Stromal cell of bone marrow (primary cell): ENCODE data around the gene DBNL.

Source experiments
- DNase-seq: peaks from one replicate; pipeline ENCODE4 v3.0.0-alpha.2; 2012; ENCODE audit warnings: low read depth

The DBNL gene

DNA sequence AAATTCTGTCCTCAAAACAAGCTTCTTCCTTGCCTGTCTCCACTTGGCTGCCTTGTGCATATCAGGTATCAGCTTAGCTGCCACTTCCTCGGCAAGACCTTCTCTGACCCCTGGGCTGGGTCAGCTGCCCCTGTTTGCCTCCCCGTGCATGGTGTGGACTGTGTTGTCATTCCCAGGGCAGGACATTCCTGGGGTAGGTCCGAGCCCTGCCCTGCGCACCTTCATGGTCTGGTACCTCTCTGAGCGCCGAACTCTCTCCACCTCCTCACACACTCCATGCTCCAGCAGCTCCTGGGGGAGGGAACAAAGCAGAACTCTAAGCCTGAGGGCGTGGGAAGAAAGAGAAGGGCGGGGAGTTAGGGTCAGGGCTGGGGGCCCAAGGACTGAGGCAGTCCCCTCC lies 34.0 kb downstream of the DBNL start:
- DNase-seq = no peak

DNA sequence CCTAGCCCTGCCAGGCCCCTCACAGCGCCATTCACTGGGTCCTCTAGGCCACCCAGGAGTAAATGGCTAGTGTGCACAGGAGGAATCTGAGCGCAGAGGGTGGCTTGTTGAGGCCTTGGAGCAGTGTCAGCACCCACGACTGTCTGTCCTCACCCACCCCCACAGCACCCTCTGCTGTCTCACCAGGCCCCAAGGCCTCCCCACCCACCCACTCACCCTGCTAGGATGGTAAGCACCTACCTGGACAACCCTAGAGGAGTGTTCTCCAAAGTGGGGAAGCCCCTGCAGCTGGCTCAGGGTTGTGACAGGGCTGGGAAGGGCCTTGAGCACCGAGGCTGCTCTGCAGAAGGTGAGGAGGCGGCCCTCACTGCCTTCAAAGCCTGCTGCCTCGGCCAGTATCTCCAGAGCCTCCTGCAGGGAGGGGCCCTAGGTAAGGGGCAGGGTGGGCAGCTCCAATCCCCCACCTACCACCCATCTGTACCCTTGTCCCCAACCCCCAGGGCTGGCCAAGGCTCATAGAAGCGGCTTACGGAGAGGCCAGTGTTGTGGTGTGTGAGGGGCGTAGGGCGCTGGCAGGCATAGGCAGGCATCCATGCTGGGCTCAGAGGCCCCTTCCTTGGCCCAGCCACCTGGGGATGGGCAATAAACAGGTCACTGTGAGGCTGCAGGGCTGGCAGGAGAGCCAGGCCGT lies 35.0 kb downstream of the DBNL start:
- DNase-seq = no peak

DNA sequence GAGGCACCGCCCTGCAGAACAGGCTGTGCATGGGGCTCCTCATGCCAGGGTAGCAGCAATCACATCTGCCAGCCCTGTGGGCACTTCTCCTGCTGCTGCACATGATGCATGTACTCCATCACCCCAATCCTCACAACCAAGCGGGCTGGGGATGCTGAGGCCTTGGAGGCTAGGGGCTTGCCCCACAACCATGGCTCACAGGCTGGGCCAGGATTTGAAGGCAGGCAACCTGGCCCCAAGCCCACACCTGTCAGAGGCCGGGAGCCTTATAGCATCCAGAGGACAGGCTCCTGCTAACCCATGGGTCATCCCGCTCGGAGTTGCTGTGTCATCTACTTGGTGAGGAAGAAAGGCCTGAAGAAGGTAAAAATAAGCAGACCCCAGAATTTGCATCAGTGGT lies 35.6 kb downstream of the DBNL start:
- no peak for DNase-seq

DNA sequence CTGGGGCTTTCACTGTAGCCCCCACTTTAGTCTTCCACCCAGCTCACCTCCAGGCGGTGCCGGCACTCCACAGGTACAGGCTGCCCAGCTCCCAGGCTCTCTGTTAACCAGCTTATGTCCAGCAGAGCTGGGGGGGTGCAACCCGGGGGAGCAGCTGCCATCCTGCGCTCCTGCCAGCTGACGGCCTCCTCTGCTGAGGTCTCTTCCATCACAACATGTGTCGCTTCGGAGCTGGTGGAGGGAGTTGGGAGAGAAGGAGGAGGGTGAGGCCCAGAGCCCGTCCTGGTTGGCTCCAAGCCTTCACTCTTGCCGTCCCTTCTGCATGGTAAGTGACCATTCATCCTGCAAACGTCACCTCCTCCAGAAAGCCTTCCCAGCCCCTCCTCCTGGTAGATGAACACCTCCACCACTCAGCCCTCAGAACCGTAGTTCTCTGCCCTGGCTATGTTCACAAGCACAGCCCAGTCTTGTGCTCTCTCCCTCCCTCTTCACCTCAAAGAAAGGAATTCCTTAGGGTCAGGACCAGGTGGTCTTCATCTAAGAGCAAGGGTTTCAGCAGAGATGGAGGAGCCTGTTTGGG lies 36.3 kb downstream of the DBNL start:
- no peak for DNase-seq

DNA sequence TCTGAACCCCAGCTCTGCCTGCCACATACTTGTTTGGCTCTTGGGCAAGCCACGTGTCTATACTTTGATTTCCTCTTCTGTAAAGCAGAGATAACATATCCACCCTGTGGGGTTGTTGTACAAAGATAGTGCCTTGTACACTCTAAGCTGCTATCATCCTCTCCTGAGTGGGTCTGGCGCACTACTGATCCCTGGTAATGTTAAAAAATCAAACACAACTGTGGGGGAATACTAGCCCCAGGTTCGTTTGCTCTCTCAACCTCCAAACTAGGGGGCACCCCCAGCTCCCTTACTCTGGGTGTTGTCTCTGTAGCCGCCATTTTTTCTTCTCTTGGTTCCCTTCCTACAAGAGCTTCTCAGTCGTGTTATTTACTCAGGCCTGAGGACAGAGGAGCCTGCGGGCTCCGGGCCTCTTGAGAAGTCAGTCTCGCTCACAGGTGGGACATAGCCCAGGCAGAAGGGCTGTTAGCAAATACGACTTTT lies 36.8 kb downstream of the DBNL start:
- no peak for DNase-seq

DNA sequence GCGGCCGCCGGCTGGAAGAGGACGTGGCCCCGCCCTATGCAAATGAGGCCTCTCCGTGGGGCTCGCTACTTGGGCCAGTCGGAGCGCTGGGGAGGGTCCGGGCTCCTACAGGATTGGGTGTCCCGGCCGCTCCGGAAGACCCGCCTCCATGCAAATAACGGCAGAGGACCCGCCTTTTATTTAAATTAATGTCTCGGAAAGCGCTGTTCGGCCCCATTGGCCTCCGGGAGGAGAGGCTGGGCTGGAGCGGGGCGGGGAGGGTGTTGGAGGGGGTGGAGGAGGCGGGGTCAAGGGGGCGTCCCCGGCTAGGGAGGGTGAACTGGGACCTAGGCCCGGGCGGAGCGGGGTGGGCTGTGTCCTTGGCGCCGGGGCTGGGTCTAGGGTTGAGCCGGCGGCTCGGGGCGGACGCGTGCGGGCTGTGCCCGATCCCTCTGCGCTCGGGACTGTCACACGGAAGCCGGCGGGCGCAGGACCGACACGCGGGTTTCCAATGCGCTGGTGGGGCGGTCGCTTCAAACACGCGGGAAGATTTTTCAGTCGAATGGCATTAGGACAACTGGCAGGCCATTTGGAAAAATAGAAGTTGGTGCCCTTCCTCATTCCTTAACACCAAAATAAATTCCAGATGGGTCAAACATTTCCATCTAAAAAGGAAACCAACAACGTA lies 38.2 kb downstream of the DBNL start:
- DNase-seq = peak; percentile 99

DNA sequence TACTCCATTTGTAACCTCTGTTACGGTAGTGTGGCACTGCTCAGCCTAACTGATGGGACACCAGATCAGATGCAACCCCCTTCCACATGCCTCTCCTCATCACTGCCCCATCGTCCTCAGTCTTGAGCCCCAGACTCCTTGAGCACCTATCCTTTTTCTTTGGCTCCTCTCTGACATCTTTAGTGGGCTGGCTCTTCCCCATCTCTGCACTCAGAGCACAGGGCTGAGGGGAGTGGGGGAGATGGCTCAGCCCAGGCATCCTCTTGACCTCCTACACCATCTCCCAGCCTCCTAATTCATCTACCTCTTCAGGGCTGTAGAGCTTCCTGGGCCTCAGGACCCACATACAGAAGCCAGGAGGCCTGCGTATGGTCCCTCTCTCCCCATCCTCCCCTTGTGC lies 39.3 kb downstream of the DBNL start:
- no peak for DNase-seq

DNA sequence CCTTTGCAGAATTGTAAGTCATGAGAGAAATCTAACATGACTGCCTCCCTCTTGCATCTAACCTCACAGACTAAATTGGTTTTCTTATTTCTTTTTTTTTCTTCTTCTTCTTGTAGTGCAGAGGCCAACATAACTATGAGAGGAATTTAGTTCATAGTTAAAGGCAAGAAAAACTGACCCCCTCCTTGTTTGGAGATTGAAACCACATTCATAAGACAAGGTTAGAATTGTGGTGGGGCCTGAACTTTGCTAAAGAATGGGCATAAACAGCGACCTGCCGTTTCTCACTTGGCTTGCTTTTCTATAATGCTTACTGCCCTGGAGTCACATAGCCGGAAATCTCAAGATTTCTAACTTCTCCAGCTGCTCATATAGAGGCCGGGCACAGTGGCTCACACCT lies 40.2 kb downstream of the DBNL start:
- DNase-seq = no peak

DNA sequence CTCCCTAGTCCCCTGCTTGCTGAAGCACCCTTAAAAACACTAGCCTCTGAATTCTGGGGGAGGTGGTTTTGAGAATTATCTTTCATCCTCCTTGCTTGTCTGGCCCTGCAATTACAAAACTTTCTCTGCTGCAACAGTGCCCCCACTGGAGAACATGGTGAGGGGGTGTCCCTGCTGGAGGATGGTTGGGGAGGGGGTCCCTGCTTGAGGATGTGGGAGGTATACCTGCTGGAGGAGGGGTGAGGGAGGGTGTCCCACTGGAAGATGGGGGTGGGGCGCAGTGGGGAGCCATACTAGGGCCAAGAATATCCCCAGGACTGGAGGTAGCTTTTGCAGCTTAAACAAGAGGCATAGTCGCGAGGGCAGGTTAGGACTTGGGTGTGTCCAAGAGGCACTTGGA lies 41.0 kb downstream of the DBNL start:
- DNase-seq = no peak

DNA sequence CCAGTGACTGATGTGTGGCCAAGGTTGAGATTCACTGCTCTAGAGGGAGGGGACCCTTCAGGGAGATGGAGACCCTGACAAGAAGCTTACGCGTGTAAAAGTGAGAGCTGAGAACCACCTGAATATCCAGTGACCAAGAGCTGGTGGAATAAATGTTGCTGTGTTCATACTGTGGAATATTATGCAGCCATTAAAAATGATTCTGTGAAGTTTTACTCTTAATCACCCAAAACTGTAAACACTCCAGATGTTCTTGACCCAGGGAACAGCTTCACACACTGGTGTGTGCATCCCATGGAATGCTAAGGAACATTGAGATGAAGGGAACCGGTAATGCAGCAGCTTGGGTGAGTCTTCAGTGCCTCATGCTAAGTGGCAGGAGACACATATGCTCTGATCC lies 42.1 kb downstream of the DBNL start:
- no peak for DNase-seq

DNA sequence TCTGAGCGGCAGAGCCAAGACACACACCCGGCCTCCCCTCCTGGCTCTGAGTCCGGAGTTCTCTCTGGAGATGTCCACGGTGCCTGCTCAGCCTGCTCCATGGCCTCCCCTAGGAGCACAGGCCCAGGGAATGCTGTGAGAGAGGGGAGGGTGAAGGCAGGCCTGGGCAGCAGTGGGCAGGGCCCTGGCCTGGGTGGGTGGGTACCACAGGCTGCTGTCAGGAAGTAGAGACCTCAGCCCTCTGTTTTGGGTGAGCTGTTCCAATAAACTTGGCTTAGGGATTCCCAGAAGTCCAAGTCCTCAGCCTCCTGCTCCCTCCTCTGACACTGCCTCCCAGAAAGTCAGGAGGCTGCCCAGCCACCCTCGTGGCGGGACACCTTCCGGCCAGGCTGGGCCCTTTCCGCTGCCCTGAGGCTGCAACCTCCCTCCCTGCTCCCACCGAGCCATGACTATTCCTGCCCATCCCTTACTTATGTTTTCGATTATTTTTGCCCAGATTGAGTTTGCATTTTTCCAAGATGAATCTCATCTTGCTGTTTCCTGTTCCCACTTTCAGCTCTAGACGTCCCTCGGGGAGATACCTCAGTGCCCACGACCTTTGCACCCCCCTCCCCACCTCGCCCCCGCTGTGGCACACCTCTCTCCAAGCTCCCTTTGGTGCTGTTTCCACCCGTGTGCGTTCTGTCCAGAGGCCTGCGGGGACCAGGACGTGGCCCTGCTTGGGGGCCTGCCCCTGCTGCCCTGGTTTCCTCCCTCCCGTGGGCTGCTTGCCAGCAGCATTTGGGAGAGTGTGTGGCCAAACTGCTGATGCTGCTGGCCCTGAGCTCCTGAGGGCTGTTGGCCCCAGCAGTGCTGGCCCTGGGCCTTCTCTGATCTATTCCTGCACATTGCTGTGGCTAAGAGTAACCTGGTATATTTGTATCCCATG lies 43.7 kb downstream of the DBNL start:
- DNase-seq = peak; percentile 94

DNA sequence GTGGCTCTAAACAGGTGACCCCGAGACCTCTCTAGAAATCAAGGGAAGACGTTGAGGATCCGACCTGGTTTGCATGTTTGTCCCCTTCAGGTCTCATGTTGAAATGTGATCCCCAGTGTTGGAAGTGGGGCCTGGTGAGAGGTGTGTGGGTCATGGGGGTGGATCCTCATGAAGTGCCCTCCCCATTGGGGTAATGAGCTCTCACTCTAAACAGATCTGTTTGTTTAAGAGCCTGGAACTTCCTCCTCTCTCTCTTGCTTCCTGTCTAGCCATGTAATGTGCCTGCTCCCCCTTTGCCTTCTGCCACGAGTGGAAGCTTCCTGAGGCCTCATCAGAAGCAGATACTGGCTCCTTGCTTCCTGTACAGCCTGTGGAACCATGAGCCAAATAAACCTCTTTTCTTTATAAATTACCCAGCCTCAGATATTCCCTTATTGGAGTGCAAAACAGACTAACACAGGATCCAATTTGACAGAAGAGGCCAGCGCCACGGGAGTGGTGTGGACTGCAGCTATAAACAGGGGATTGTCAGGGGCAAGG lies 48.7 kb downstream of the DBNL start:
- no peak for DNase-seq

DNA sequence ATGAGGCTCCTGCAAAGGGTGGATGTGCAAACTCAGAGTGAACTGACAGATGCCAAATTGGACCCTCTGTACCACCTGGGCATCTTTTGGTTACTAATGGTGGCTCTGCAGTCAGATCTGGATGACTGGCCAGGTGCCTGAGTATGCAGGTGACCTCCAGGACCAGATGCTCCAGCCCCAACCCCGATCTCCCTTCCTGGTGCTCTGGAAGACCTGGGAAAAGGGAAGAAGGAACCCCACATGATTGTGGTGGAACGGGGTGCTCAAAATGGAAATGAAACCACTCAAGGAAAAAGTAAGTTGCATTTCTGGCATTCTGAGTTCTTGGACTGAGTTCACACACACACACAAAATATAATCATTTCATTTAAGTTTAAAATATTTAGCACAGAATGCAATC lies 49.9 kb downstream of the DBNL start:
- no peak for DNase-seq

DNA sequence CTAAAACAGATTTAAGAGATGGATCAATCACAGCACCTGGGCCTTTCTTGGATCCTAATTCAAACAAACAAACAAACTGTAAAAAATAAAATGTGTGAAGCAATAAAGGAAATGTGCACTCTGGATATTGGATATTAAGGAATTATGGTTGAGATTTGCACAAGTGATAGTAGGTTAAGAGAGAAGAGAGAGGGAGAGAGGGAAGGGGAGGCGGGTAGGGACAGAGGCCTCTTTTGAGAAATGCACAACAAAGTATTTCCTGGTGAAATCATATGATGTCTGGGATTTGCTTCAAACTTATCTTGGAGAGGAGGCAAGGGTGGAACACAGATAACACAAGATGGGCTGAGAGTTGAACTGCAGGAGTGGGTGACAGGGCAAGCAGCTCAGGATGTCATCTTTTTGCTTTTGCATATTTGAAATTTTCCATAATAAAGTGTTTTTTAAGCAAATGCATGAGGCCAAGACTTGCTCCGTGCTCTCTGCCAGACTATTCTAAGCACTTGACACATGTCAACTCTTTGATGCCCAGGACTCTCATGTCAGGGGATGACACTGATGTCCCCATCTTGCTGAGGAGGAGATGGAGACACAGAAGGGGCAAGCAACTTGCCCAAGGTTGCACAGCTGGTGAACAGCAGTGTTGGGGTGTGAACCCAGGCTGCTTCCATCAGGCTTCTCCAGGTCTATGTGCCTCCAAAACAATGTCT lies 50.5 kb downstream of the DBNL start:
- no peak for DNase-seq

DNA sequence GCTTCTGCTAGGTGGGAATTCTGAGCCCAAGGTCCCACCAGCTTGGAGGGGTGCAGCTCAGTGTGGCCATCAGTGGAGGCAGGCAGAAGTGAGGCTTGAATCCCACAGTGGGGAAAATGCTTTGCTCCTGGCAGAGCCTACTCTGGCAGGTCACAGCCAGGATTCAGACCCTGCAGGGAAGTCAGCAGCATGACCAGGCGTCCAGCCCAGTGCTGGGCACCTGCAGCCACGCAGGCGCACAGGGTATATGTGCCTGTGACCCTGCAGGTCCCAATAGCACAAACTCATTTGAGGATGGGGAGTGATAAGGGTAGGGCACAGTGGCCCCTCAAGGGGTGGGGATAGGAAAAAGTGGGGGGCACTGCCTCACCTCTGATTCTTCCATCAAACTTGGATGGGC lies 51.3 kb downstream of the DBNL start:
- no peak for DNase-seq

DNA sequence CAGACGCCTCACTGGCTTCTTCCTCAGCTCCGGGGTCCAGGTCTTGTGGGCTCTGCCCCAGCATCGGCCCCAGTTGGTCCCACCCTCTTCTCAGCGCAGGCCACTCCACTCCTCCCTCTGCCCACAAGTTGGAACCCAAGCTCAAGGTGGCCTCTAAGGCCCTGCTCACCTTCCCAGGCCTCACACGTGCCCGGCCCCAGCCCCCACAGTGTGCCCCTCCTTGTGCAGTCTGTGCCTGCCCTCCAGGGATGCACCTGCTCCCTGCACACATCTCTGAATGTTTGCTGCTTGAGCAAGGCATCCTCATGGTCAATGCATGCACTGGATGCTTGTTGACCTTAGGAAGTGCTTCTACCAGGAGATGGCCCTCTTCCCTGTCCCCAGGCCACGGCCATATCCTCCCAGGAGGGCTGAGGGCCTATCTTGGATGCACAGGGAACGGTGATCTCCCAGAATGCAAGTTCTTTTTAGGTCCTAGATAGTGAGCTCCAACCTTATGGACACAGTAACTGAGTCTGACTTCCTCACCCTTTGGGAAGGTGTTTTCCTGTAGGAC lies 51.9 kb downstream of the DBNL start:
- DNase-seq = no peak

DNA sequence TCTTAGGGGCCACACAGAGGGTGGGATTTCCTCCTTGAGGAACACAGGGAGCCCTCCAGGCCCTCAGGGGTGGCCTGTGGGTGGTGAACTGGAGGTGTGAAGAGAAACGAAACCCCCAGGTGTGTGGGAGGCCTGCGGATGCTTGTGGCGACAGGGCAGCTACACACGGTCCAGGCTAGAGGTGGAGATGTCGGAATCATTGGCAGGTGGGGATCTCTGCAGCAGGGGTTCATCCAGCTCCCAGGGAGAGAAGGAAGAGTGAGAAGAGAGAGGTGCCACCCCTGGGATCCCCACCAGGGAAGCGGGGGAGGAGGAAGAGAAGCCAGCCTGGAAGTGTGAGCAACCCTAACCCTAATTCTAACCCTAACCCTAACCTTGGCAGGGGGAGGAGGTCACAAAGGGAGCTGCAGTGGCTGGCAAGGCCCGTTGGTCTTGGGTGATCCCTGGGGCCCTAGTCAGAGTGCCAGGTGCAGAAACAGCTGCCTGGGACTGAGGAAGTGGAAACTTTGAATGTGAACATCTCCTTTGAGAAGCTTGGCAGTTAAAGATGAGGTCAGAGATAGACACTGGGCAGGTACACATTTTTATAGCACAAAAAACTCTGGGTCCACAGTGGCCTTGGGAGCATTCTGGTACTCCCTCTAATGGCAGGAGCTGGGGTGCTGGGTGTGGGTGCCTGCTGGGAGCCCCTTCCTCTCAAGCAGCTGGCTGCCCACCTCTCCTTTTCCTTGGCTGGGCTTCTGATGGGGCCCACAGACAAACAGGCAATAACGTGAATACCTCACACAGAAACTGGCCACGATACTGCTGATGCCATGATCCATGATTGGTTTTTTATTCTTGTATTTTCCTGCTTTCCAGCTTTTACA lies 52.8 kb downstream of the DBNL start:
- DNase-seq = no peak

DNA sequence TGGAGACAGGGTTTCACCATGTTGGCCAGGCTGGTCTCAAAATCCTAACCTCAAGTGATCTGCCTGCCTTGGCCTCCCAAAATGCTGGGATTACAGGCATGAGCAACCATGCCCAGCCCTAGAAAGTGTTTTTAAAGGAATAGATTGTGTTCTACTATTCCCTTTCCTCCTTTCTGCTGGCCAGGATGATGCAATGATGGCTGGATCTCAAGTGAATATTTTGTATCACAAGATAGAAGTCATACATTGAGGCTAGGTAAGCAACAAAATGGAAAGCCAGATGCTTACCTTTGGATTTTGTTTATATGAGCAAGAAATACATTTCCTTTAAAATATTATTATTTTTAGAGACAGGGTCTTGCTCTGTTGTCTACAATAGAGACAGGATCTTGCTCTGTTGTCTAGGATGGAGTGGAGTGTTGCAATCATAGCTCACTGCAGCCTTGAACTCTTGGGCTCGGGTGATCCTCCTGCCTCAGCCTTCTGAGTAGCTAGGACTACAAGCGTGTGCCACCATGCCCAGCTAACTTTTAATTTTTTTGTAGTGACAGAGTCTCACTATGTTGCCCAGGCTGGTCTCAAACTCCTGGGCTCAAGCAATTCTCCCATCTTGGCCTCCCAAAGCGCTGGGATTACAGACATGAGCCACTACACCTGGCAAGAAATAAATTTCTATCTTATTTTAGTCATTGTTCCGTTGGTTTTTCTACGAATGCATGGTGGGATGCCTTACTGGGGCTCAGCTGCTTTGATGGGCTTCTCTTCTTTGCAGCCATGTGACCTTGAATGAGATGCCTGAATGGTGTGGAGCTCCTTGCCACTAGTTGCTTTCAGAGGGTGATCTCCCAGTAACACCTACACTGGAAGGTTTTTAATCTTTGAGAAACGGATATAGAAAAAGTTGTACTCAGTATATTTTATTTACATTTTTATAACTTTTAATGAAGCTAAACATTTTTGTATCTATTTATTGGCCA lies 53.9 kb downstream of the DBNL start:
- no peak for DNase-seq

DNA sequence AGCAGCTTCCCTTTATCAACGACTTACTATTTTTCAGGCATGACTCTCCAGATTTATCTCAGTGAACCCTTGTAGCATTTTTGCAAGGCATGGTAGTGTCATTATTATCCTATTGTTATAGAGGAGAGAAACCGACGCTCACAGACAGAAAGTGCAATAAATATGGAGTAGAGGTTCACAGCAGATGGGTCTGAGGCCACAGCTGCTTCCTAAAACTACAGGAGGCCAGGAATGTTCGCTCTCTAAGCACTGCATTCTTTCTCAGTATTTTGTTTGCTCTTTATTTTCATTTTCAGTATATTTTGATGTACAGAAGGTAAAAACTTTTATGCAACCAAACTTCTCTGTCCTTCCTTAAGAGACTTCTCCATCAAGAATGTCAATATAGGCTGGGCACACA lies 55.2 kb downstream of the DBNL start:
- no peak for DNase-seq
